Measurements from ENCODE around the gene RLN1. TPM values are rescaled to one million over a fixed set of nuclear protein-coding genes. Genes with fewer than 3 reads are reported as not detected.

The RLN1 gene
- total and polyA plus RNA-seq, 2 of the 13 experiments (the other 11 are each of a cell fraction or from before 2014, with no cell fraction given) = not detected

GRCh38 chr9:5315187-5315923, 24.3 kb downstream of the RLN1 start:
- Histone ChIP-seq H3K9ac (ENCODE audit: insufficient read depth, low read depth, low read length) (no peak overlapping the region), H4K20me1 (ENCODE audit: insufficient read depth, low read length) (no peaks in the 10 kb centered on the region), H3K4me3 (replicated peaks in 1 of 3; ENCODE audit: insufficient read depth in 1 of 3, low read depth in 2 of 3, low read length in 3 of 3) (no peak overlapping the region), H3K9me3 (ENCODE audit: low read length) (peaks cover 14% of the 10 kb centered on the region), H3K27me3 (ENCODE audit: control insufficient read depth in 1 of 2, insufficient read depth in 2 of 2, low read length in 2 of 2) (0 out of 5 replicates have a peak, but pooled peaks cover 0 to under 1% of the 10 kb centered on the region in 2 experiments), H3K4me2 (ENCODE audit: low read depth, low read length) (no peak overlapping the region), H2AFZ (ENCODE audit: low read length) (no peak overlapping the region), H3K4me1 (ENCODE audit: insufficient read depth, low read length) (no peaks in the 10 kb centered on the region), H3K79me2 (ENCODE audit: insufficient read depth, low read length) (no peaks in the 10 kb centered on the region), H3K27ac (ENCODE audit: extremely low read length, insufficient read depth, low read length) (no peak overlapping the region), H3K36me3 (replicated peaks in 1 of 2; ENCODE audit: control insufficient read depth in 1 of 2, insufficient read depth in 2 of 2, low read length in 2 of 2) (no peaks in the 10 kb centered on the region)
- TF ChIP-seq, protein P1, sequence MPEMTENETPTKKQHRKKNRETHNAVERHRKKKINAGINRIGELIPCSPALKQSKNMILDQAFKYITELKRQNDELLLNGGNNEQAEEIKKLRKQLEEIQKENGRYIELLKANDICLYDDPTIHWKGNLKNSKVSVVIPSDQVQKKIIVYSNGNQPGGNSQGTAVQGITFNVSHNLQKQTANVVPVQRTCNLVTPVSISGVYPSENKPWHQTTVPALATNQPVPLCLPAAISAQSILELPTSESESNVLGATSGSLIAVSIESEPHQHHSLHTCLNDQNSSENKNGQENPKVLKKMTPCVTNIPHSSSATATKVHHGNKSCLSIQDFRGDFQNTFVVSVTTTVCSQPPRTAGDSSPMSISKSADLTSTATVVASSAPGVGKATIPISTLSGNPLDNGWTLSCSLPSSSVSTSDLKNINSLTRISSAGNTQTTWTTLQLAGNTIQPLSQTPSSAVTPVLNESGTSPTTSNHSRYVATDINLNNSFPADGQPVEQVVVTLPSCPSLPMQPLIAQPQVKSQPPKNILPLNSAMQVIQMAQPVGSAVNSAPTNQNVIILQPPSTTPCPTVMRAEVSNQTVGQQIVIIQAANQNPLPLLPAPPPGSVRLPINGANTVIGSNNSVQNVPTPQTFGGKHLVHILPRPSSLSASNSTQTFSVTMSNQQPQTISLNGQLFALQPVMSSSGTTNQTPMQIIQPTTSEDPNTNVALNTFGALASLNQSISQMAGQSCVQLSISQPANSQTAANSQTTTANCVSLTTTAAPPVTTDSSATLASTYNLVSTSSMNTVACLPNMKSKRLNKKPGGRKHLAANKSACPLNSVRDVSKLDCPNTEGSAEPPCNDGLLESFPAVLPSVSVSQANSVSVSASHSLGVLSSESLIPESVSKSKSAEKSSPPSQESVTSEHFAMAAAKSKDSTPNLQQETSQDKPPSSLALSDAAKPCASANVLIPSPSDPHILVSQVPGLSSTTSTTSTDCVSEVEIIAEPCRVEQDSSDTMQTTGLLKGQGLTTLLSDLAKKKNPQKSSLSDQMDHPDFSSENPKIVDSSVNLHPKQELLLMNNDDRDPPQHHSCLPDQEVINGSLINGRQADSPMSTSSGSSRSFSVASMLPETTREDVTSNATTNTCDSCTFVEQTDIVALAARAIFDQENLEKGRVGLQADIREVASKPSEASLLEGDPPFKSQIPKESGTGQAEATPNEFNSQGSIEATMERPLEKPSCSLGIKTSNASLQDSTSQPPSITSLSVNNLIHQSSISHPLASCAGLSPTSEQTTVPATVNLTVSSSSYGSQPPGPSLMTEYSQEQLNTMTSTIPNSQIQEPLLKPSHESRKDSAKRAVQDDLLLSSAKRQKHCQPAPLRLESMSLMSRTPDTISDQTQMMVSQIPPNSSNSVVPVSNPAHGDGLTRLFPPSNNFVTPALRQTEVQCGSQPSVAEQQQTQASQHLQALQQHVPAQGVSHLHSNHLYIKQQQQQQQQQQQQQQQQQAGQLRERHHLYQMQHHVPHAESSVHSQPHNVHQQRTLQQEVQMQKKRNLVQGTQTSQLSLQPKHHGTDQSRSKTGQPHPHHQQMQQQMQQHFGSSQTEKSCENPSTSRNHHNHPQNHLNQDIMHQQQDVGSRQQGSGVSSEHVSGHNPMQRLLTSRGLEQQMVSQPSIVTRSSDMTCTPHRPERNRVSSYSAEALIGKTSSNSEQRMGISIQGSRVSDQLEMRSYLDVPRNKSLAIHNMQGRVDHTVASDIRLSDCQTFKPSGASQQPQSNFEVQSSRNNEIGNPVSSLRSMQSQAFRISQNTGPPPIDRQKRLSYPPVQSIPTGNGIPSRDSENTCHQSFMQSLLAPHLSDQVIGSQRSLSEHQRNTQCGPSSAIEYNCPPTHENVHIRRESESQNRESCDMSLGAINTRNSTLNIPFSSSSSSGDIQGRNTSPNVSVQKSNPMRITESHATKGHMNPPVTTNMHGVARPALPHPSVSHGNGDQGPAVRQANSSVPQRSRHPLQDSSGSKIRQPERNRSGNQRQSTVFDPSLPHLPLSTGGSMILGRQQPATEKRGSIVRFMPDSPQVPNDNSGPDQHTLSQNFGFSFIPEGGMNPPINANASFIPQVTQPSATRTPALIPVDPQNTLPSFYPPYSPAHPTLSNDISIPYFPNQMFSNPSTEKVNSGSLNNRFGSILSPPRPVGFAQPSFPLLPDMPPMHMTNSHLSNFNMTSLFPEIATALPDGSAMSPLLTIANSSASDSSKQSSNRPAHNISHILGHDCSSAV (CRISPR knock-in tag; IDR thresholded peaks at IDR 0.05; ENCODE audit: borderline replicate concordance) = no peak
- peak; percentile 99 for TF ChIP-seq ZNF160 (CRISPR knock-in tag; IDR thresholded peaks at IDR 0.05)
- DNase-seq (ENCODE audit: low spot score) (no peak), FAIRE-seq (no peak), ATAC-seq (no peak)
- no TSS peak for BruUV-seq (replicated peaks)
- intact Hi-C loops (cut with micrococcal nuclease; ENCODE audit: unreplicated experiment) (no loop called here), in situ Hi-C loops (cut with HindIII; ENCODE audit: extremely low pct_ligation_motif_present, low pct_unique_long_range_greater_than_20kb) (no loop called here)
- ChIA-PET POLR2A (no interaction called here), CTCF (ENCODE audit: low intra/inter-chr PET ratio, low total read pairs) (no interaction called here)
- 0% methylated on average over 4 of the region's 4 CpGs for WGBS (ENCODE audit: low lambda C conversion rate)

Data from HepG2 (cell line).